ENCODE data around the gene CRADD.

The CRADD gene

GRCh38 chr12:93704625-93705024 lies 27.4 kb downstream of the CRADD start:
- H3K4me3 ChIP-seq: no peak overlapping the region
- peaks cover 0 to 7% (median 3%) of the 10 kb centered on the region in 3 donors for H3K9me3 ChIP-seq
- H3K36me3 ChIP-seq: peaks cover 0 to 4% (median 0%) of the 10 kb centered on the region in 3 donors
- no peak for DNase-seq
- H3K4me1 ChIP-seq: peaks cover 0 to 50% (median 10%) of the 10 kb centered on the region in 4 donors
- H3K27me3 ChIP-seq: no peaks in the 10 kb centered on the region
- peak overlapping the region in 1 of 2 donors; percentile 31 for H3K27ac ChIP-seq
- intact Hi-C loops (cut with DNase I; ENCODE audit: low total_unique reads): no loop called here
- TF ChIP-seq CTCF (IDR thresholded peaks at IDR 0.05): no peak

GRCh38 chr12:93705237-93705636 lies 28.1 kb downstream of the CRADD start:
- intact Hi-C loops (cut with DNase I; ENCODE audit: low total_unique reads): no loop called here
- Histone ChIP-seq H3K27me3 (no peaks in the 10 kb centered on the region), H3K36me3 (peaks cover 0 to 8% (median 0%) of the 10 kb centered on the region in 3 donors), H3K9me3 (peaks cover 0 to 13% (median 8%) of the 10 kb centered on the region in 3 donors), H3K27ac (no peak overlapping the region), H3K4me1 (peaks cover 0 to 47% (median 10%) of the 10 kb centered on the region in 4 donors), H3K4me3 (no peak overlapping the region)
- TF ChIP-seq CTCF (IDR thresholded peaks at IDR 0.05): no peak
- no peak for DNase-seq

GRCh38 chr12:93706387-93706786 lies 29.2 kb downstream of the CRADD start:
- H3K36me3 ChIP-seq: peaks cover 0 to 8% (median 0%) of the 10 kb centered on the region in 3 donors
- intact Hi-C loops (cut with DNase I; ENCODE audit: low total_unique reads): no loop called here
- no peak for TF ChIP-seq CTCF (IDR thresholded peaks at IDR 0.05)
- H3K4me3 ChIP-seq: no peak overlapping the region
- peaks cover 0 to 53% (median 12%) of the 10 kb centered on the region in 4 donors for H3K4me1 ChIP-seq
- peaks cover 0 to 13% (median 8%) of the 10 kb centered on the region in 3 donors for H3K9me3 ChIP-seq
- H3K27me3 ChIP-seq: no peaks in the 10 kb centered on the region
- DNase-seq: no peak
- peak overlapping the region in 1 of 2 donors; percentile 52 for H3K27ac ChIP-seq

- Histone ChIP-seq H3K4me3 (no peak overlapping the region), H3K9me3 (peaks cover 0 to 13% (median 8%) of the 10 kb centered on the region in 3 donors), H3K27me3 (no peaks in the 10 kb centered on the region), H3K27ac (peak overlapping the region in 1 of 2 donors; percentile 52), H3K36me3 (peaks cover 0 to 8% (median 0%) of the 10 kb centered on the region in 3 donors), H3K4me1 (peaks cover 0 to 58% (median 14%) of the 10 kb centered on the region in 4 donors)
- DNase-seq: no peak
- intact Hi-C loops (cut with DNase I; ENCODE audit: low total_unique reads): no loop called here
- no peak for TF ChIP-seq CTCF (IDR thresholded peaks at IDR 0.05)
Observed at GRCh38 chr12:93706824-93707223, 29.6 kb downstream of the CRADD start.

GRCh38 chr12:93707836-93708235 lies 30.7 kb downstream of the CRADD start:
- Histone ChIP-seq H3K36me3 (peaks cover 0 to 8% (median 0%) of the 10 kb centered on the region in 3 donors), H3K4me3 (no peak overlapping the region), H3K9me3 (peaks cover 0 to 13% (median 8%) of the 10 kb centered on the region in 3 donors), H3K27ac (peak overlapping the region in 1 of 2 donors; percentile 52), H3K27me3 (no peaks in the 10 kb centered on the region), H3K4me1 (peaks cover 0 to 68% (median 15%) of the 10 kb centered on the region in 4 donors)
- no peak for TF ChIP-seq CTCF (IDR thresholded peaks at IDR 0.05)
- intact Hi-C loops (cut with DNase I; ENCODE audit: low total_unique reads): no loop called here
- no peak for DNase-seq

Measured in tibial artery (tissue), 4 donors.